ENCODE data around the gene SPTBN1.

The SPTBN1 gene

DNA sequence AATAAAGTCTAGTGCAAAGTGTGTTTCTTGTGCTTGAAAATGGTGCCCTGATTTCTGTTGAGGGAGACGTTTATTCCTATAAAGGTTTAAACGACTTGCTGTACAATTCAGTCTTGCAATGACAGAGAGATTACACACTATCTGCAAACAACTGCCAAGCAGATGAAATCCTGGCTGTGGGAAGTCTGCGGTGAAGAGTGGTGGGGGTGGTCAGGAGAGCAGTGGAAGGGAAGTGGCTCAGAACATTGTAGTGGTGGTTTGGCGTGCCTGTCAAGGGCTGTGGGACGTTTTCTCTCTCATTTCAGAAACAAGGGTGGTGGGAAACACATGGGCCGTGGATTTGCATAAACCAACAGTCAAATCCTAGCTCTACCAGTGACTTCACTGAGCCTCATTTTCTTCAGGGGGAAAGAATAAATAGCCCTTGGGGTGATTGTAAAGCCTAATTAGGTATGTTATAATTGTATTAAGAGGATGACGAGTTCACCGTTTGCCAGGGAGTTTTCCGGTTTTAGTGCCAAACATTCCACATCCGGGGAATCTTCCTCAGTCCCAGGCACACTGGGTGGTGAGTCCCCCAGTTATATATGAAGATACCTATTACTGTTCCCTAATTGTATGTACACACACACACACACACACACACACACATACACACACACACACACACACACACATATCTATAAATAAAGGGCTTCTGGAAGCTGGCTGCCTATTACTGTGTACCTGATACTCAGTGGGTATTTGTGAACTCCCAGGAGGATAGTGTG is 115.0 kb downstream of the SPTBN1 start:
- peak in 2 of 4 experiments; percentile 54 to 65 for DNase-seq (ENCODE audit: low read depth in 4 of 4, low spot score in 1 of 4)

DNA sequence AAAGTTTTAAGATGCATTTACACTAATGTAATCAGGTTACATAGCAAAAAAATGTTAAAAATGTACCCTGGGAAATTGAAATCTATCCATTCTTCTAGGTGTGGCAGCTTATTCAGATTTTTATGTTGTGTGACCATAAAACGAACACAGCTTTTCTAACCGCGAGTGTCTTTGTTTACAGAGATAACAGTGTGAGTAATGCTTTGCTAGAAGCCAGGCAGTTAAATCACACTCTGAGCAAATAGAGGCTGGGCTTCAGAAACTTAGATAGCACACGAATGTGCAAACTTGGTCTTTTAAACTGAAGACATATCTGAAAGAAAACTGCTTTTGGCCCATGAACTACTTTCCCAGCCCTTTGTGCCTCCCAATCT is 116.1 kb downstream of the SPTBN1 start:
- no peak for DNase-seq (ENCODE audit: low read depth in 4 of 4, low spot score in 1 of 4)

DNA sequence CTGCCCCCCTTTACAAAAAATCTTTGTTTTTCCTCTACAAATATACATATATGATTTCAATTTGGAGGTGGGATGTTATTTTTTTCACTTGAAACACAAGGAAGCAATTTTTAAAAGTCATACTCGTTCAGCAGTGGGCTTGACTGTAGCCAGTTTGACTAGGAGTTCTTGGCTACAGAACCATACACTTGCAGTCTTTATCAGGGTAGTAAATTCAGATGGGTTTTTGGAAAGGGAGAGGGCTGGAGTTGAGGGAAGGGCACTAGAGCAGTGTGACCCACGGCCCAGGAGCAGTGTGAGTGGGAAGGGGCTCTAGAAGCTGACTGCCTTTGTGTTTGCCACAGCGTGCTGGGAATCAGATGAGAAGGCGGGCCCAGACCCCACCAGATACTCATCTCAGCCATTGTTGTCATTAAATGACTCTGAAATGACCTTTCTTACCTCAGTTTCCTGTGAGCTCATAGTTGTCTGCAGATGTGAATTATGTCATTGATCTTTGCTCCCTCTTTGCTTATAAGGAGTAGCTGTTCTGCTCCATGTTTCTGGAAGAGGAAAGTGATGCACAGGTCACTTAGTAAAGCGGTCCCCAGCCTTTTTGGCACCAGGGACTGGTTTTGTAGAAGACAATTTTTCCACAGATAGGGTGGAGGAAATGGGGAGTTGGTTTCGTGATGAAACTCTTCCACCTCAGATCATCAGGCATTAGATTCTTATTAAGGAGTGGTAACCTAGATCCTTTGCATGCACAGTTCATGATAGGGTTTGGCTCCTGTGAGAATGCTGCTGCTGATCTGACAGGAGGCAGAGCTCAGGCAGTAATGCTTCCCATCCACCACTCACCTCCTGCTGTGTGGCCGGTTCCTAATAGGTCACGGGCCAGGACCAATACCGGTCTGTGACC is 116.8 kb downstream of the SPTBN1 start:
- no peak for DNase-seq (ENCODE audit: low read depth in 4 of 4, low spot score in 1 of 4)

DNA sequence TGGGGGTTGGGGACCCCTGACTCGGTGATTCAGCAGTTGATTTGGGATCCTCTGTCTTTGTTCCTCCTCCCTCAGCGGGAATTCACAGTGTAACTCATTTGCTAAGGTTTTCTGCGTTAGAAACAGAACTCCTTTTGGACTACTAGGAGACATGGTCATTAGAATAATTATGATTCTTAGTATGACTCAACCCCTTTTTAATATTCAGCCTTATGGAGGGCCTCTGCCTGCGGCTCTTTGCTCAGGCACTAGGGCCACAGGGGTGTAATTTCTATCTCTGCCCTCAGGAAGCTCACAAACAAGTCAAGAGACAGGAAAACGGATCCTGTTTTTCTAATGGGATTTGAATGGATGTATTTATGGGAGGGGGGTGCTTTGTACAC is 117.4 kb downstream of the SPTBN1 start:
- no peak for DNase-seq (ENCODE audit: low read depth in 4 of 4, low spot score in 1 of 4)

DNA sequence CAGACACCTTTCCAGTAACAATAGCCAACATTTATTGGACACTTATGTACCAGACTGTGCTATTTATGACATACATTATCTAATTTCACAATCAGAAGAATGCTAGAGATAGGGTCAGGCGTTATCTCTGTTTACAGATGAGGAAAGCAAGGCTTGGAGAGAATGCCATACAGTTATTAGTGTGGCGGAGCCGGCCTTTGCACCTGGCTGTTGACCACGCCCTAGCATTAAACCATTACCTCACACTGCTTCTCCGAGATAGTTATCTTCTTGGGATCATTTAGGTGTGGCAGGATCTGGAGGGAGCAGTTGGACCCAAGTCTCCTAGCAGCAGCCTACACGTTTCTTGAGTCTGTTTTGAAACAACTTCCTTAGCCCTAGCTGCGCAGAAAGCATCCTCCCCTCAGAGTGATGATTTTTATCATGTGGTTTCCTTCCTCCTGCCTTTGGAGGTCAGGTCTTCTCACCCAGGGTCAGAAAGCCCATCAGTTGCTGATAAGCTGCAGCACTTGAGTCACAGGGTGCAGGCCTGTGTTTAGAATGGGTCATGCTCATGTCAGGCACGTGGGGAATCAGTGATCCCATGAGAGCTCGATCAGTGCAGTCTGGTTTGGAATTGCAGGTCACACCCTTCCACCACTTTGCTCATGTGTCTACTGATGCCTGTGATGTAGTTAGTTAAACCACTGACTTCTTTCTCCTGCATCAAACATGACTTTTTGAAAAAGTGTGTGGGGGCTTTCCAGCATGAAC is 118.2 kb downstream of the SPTBN1 start:
- no peak for DNase-seq (ENCODE audit: low read depth in 4 of 4, low spot score in 1 of 4)

DNA sequence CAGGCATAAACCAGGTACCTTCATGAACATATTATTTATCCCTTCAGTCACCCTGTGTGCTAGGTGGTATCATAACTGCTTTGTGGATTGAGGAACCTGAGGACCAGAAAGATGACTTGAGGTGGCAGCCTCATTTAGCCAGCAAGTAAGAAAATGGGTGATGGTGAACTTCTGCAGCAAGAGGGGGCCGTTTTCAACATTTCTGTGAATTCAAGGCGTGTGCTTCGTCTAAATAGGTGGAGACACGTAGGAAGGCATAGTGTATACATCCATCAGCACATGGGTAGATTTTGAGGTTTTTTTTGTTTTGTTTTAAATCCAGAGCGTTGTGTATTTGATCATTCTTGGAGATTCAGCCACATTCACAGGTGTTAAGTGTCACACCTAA is 118.7 kb downstream of the SPTBN1 start:
- no peak for DNase-seq (ENCODE audit: low read depth in 4 of 4, low spot score in 1 of 4)

DNA sequence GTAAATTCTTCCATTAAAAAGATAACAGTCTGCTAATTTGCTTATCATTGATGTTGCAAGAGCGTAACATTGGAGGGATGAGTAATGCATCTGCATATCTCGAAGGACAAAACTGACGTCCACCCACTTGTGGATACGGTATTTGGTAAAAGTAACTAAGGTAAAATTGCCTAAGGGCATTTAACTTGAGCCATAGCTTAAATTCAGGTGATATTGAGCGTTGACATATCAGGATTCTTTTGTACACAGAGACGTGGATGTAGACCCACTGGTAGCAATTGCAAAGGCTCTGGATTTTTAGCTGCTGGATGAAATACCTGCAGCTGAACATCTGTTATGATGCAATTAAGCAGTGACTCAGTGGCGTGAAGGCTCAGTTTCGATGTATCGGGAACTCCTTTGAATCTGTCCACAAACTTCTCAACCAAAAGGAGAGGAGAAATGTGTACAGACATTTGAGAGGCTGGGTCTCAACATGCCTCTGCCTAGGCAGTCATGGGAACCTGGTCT is 119.3 kb downstream of the SPTBN1 start:
- no peak for DNase-seq (ENCODE audit: low read depth in 4 of 4, low spot score in 1 of 4)

DNA sequence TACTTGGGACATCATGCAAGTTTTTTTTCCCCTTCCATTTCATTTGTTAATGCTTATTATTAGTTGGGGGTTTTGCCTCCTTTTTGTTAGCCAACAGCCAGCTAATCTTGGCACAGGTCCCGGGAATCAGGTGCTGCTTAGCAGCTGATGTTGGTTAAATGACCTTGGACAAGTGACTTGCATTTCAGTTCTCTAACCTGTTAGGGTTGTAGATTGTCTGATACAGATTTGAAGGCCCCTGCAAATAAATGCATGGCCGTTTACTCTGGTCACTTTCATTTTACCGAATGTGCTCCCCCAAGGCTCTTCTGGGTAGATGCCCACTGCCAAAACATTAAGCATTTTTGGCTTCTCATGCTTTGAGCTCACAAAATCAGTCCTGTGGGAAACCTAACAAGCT is 120.9 kb downstream of the SPTBN1 start:
- no peak for DNase-seq (ENCODE audit: low read depth in 4 of 4, low spot score in 1 of 4)

DNA sequence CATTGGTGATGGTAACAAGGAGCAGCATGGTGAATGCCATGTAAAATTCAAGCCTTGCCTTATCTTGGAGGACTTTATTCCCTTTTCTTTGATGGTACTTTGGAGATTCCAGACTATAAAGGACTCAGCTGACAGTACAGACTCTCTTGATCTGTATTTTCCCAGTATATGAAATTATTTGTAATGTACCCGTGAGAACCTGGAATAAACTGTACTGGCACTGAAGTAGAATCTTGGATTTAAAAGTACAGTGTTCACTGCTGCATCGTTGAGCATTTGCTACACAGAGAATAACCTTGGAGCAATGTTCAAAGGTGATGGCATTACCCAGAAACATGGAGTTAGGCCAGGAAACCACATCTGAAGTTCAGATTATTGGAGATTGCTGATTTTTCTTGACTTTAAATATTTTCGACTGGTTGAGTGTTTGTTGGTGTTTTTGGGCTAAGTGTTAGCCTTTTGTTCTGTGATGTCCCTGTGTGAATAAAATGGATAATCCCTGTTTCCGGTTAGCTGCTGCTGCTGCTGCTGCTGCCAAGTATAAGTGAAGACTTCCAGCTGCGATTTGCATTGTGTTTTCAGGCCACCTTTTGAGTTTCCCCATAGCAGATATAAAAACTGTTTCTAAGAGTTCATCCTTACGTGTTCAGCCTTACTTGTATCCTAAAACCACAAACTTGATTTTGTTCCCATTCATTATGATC is 122.0 kb downstream of the SPTBN1 start:
- no peak for DNase-seq (ENCODE audit: low read depth in 4 of 4, low spot score in 1 of 4)

DNA sequence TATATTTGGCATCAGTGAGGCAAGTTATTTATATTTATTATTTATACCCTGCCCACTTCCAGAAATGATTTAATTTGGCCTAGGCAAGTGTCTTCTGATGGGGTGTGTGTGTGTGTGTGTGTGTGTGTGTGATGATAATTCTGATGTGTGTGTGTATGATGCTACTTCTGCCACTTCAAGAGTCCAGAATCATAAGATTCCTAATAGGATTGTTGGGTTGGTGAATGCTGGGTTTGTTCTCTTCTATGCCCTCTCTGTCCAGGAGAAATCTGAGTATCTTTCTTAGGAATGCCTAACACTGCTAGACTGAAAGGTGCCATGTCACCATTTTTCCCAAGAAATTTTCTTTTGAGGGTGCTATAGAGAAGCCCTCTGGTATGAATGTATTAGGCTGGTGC is 122.5 kb downstream of the SPTBN1 start:
- DNase-seq (ENCODE audit: low read depth in 4 of 4, low spot score in 1 of 4), result no peak

DNA sequence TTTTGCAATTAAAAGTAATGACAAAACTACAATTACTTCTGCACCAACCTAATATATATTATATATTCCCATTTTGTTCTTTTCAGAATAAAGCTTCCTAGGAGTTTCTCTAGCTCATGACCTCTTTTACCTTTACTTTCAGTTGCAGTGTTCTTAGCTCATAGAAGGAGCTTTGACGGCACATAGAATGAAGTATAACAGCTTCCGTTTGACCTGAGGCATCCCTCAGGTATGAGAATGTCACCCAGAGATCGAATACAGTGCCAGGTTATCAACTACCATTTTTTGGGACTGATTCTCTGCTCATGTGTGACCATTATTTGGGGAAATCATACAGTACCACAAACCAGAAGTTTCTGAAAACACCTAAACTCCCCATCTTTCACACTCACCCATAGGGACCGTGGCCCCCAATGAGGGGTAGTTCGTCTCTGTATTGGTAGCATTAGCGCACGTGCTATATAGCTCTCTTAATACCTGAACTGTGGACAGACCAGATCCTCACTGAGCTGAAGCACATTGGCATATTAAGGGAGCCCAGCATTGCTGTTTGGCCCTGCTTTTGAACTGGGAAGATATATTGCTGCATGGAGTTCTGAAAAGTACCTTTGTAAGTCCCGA is 123.0 kb downstream of the SPTBN1 start:
- no peak for DNase-seq (ENCODE audit: low read depth in 4 of 4, low spot score in 1 of 4)

DNA sequence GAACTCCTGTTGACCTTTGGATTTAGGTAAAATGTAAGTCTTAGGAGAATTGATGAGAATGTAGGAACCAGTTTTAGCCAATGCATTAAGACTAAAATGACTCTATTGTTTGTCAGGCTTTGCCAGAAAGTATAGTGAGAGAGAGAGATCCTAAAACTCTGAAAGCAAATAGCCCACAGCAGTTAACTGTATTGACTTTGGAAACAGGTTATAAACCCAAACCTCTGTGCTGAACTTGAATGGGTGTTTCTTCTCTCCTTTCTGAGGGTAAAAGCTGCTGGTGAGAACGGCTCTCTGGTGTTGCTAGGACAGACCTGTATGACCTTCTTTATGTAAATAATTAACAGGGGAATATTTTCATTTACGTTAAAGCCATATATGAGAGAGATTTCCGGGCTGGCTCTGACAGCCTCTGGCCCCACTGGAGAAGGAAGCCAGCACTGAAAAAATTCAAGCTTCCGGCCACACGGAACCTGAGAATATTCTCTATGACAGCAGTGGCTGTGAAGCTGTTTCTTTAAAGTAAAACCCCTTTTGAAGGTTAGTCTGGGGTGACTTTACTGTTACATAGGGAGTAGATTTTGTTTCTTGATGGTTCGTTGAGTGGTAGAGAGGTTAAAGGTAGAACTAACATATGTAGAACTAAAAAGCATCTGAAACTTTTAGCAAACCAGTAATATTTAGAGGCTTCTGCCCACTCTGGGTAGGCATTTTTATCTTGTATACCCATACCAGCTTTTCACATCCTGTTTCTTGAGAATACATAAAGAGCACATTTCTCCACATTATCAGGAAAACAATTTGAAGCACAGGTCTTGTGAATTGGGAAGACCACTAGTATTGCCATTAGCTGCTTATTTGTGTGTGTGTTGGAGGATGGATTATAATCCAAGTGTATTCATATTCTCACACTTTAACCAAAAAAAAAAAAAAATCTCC is 123.8 kb downstream of the SPTBN1 start:
- DNase-seq (ENCODE audit: low read depth in 4 of 4, low spot score in 1 of 4), result no peak

DNA sequence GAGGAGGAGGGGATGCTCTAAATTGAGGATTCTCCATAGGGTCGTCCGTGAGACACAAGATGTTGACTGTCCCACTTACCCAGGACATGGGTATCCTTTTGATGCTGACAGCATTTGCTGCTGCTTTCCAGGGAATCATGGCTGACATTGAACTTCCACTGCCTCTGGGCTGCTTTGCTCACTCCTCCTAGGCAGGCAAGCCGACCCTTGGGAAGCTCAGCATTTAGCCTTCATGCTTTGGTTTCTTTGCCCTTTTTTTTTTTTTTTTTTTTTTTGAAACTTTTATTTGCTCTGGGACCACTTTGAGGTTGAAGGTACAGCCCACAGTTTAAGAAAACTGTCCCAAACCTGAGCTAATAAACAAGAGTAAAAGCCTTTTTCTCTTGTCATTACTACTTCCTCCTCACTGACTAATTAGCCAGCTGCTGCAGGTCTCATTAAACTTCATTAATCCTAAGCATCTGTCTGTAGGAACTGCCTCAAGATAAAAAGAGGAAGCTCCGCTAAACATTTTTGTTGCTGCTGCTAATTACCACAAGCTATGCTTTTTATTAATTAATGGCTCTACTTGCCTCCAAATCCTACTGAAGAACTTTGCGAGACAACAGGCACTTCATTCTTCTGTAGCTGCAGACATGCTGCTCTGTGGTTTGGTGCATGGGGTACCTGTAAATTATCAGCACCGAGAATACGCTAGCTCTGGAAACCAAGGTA is 125.4 kb downstream of the SPTBN1 start:
- DNase-seq (ENCODE audit: low read depth in 4 of 4, low spot score in 1 of 4), result no peak

DNA sequence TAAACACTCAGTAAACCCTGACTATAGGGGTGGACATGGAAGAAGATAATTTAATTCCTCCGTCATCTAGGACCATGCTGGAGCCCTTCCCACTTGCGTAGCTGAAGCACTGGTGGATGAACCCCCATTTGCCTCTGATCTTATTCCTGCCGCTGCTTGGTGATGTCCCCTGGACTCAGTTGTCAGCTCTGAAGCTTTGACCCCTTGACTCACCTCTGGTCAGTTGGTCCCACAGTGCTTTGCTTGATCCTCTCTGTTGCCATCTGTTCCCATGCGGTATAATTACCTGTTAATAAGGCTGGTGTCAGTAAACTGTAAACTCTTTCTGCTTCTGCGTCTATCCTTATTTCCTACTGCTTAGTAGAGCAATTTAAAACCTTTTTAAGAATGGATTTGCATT is 126.9 kb downstream of the SPTBN1 start:
- no peak for DNase-seq (ENCODE audit: low read depth in 4 of 4, low spot score in 1 of 4)

DNA sequence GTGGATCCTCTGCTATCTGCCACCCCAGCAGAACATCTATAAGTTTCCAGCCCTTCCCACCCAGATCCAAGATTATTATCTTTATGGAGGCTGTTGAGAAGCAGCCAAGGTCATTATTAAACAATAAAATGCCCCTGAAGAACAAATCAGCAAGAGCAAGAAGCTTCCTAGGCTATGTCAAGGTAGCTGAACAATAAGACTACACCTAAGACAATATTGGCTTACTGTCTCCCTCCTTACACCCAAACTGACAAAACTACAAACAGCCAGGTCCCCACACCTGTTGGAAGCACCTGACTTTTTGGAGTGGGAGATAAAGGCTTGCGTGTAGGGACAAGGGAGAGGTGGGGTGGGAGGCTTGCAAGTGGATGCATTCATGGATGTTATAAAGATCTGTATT is 128.5 kb downstream of the SPTBN1 start:
- no peak for DNase-seq (ENCODE audit: low read depth in 4 of 4, low spot score in 1 of 4)

DNA sequence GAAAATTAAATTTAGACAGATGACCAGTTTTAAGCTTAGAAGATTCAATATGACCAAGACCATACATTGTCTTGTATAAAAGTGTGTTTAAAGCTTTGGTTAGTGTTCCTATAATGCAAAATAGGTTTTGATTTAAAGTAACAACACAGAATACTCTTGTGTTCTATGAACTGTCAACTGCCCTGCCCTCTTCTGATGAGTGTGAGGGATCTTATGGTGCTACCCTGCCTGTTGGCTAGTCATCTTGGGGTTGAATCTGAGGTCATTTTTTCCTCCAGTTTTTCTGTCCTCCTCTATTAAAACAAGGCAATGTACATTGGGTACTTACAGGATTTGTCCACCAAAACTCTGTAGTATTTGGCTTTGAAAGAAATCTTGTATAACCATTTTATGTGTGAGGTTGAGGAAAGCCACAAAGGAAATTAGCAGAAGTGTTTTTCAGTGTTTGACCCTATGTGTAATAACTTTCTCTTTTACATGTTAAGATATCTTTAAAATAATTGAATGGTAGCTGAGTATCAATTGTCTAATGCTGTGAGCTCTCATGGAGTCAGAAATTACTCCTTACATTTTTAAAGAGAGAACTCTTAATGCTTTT is 129.1 kb downstream of the SPTBN1 start:
- no peak for DNase-seq (ENCODE audit: low read depth in 4 of 4, low spot score in 1 of 4)

DNA sequence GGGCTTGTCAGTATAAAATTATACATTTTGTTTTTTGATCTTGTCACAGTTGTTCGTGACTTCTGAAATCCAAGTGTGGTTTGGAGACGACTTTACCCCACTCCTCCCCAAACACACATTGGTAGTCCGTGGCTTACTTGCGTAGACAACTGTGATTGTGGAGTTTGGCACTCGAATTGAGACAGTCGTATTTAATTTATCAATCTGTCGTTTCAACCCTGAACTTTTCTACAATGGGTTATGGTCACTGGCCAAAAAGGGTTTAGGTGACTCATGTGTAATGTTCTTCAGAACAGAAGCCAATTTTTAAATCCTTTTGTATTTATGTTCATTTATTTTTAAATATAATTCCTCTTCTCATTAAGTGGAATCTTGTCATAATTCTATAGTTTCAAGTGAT is 129.9 kb downstream of the SPTBN1 start:
- no peak for DNase-seq (ENCODE audit: low read depth in 4 of 4, low spot score in 1 of 4)

DNA sequence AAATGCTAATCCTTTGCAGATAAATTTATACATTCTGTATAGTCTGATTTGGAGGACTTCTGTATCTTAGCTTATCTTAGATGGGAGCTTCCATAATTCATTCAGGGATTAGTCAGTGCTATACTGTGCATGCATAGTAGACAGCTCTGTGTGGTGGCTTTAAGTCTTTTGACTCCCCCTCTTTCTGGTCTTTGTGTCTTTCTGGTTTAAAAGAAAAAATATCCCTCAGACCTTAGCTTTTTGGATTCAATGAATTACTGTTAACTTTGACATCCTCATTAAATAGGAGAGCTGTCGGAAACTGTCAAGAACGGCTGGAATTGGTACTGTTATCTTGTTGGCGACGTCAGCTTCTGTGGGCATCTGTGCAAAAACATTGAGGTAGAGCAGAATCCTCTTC is 130.4 kb downstream of the SPTBN1 start:
- no peak for DNase-seq (ENCODE audit: low read depth in 4 of 4, low spot score in 1 of 4)

Measured in stimulated activated CD4-positive, alpha-beta T cell treated with anti-CD3 and anti-CD28 coated beads, Interleukin-1b, Interleukin-23, amount 100 ng/mL, for 24 hours (primary cell).